K562 (cell line): ENCODE data around the gene CRTC3. TPM values are rescaled to one million over a fixed set of nuclear protein-coding genes. Genes with fewer than 3 reads are reported as not detected.

ENCODE experiments used
- ARID1B ChIP-seq: fragments of 450-650 bp; IDR thresholded peaks from 2 replicates; pipeline ENCODE4 v1.6.1; 2016; ENCODE audit warnings: antibody characterized with exemption, mild to moderate bottlenecking, inconsistent platforms
- ATF7 ChIP-seq: fragments of 450-650 bp; IDR thresholded peaks from 2 replicates; pipeline ENCODE4 v1.7.1; 2014; ENCODE audit warnings: mild to moderate bottlenecking, moderate library complexity
- HMG20B ChIP-seq: fragments of 250-450 bp; sonication (Bioruptor Pico); IDR thresholded peaks from 2 replicates; pipeline ENCODE4 v1.5.0; 2021; ENCODE audit warnings: mild to moderate bottlenecking
- IRF1 ChIP-seq: sonication (generic); formaldehyde crosslinking; IDR thresholded peaks from 2 replicates; pipeline ENCODE4 v1.8.0; 2022; ENCODE audit warnings: missing genetic modification reagents, mild to moderate bottlenecking, borderline replicate concordance
- NCOR1 ChIP-seq: fragments of 450-650 bp; IDR thresholded peaks from 2 replicates; pipeline ENCODE4 v1.6.1; 2016; ENCODE audit warnings: mild to moderate bottlenecking, moderate library complexity
- NFXL1 ChIP-seq: fragments of 450-650 bp; formaldehyde crosslinking; IDR thresholded peaks from 2 replicates; pipeline ENCODE4 v1.4.0; 2021; ENCODE audit warnings: mild to moderate bottlenecking
- NR3C1 ChIP-seq: sonication (generic); formaldehyde crosslinking; IDR thresholded peaks from 2 replicates; pipeline ENCODE4 v1.8.1; 2022; ENCODE audit warnings: missing genetic modification reagents
- RBBP5 ChIP-seq: fragments of 200-600 bp; sonication (generic); IDR thresholded peaks from 2 replicates; pipeline ENCODE4 v1.6.1; 2012; ENCODE audit warnings: borderline replicate concordance, mild to moderate bottlenecking, low read length, control low read depth, inconsistent platforms; ENCODE audit not compliant: insufficient read depth, poor library complexity, severe bottlenecking
- SMARCC2 ChIP-seq: fragments of 450-650 bp; IDR thresholded peaks from 2 replicates; pipeline ENCODE4 v1.6.1; 2017; ENCODE audit warnings: antibody characterized with exemption, moderate library complexity, mild to moderate bottlenecking, low read depth
- ZBTB17 ChIP-seq: fragments of 450-650 bp; formaldehyde crosslinking; IDR thresholded peaks from 2 replicates; pipeline ENCODE4 v1.4.0; 2020; ENCODE audit warnings: mild to moderate bottlenecking
- ZNF655 ChIP-seq: fragments of 250-450 bp; sonication (Bioruptor Pico); IDR thresholded peaks from 2 replicates; pipeline ENCODE4 v1.5.0; 2021
- polyA plus RNA-seq, 8 experiments: library from polyadenylated mRNA; depleted of rRNA in 4 of 8; stranded (reverse) in 5 of 8; unstranded in 3 of 8; fragments of >200 nt; fragmentation: Nextera tagmentation in 2 of 8; fragmentation: Illumina TruSeq in 1 of 8; extraction: Ambion mirVana in 2 of 8; extraction: Trizol in 1 of 8; gene quantifications; 2 replicates each; pipeline versions ENCODE4 v1.2.1 to v1.2.3, GENCODE V29; 2011 to 2014; ENCODE audit warnings: inconsistent platforms in 1 of 8, missing spikeins in 1 of 8
- total RNA-seq, 7 experiments: library from RNA; depleted of rRNA in 6 of 7; stranded (reverse); fragments of >200 nt in 6 of 7; fragmentation: Illumina TruSeq in 2 of 7; extraction: Trizol in 2 of 7; gene quantifications; 2 replicates each; pipeline versions ENCODE4 v1.2.1 to v1.2.3, GENCODE V29; 2011 to 2021; ENCODE audit warnings: low replicate concordance in 1 of 7
- TF ChIP-seq, protein P1 (sequence below): fragments of 250-450 bp; sonication (Bioruptor Pico); IDR thresholded peaks from 2 replicates; pipeline ENCODE4 v1.5.0; 2021
- TF ChIP-seq, protein P2 (sequence below): fragments of 450-650 bp; IDR thresholded peaks from 2 replicates; pipeline ENCODE4 v1.6.1; 2016; ENCODE audit warnings: mild to moderate bottlenecking, moderate library complexity

The CRTC3 gene
- total and polyA plus RNA-seq, 9 of the 15 experiments (the other 6 are each of a cell fraction or from before 2014, with no cell fraction given) = 1.2 to 19.0 (median 11.6) TPM

DNA sequence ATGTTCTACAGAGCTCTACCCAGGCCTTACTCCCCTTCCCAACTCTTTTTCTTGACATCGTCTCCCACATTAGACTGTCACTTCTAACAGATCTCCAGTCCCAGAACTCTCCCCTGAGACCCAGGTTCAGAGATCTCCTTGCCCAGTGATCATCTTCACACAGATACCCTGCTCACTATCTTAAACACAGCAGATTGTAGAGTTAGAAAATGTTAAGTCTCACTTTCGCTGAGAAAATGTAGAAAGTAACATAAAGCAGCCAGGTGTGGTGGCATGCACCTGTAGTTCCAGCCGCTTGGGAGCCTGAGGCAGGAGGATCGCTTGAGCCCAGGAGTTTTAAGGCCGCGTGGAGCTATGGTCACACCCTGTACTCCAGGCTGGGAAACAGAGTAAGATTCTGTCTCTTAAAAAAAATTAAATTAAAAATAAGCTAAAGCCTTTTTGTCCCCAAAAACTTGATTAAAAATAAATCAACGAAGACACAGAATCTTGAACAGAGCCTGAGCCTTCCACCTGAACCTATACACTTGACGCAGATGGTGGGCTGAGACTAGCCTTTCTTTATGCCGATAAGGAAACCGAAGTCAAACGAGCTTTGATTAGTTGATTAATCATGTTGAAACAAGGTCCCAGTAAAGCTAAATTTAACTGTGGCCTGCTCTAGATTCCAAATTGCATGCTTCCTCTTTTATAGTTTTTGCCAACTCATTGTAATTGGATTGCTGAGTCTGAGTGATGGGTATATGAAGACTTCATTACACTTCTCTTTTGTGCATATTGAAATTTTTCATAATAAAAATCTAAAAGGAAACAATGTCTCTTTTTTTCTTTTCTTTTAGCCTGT lies 156.1 kb downstream of the CRTC3 start (continued):
- TF ChIP-seq ATF7 = 0 out of 2 replicates have a peak, but pooled peaks have one; percentile 22
- TF ChIP-seq HMG20B = no peak
- peak; percentile 44; the same call in 1 of the 2 replicates for TF ChIP-seq ARID1B
- TF ChIP-seq, protein P1, sequence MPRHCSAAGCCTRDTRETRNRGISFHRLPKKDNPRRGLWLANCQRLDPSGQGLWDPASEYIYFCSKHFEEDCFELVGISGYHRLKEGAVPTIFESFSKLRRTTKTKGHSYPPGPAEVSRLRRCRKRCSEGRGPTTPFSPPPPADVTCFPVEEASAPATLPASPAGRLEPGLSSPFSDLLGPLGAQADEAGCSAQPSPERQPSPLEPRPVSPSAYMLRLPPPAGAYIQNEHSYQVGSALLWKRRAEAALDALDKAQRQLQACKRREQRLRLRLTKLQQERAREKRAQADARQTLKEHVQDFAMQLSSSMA = no peak
- TF ChIP-seq NFXL1 (CRISPR knock-in tag) = no peak
- no peak for TF ChIP-seq ZNF655 (CRISPR knock-in tag)
- TF ChIP-seq ZBTB17 (CRISPR knock-in tag) = no peak
- no peak for TF ChIP-seq RBBP5
- TF ChIP-seq NCOR1 = no peak
- TF ChIP-seq IRF1 (CRISPR knock-in tag) = no peak
- TF ChIP-seq, protein P2, sequence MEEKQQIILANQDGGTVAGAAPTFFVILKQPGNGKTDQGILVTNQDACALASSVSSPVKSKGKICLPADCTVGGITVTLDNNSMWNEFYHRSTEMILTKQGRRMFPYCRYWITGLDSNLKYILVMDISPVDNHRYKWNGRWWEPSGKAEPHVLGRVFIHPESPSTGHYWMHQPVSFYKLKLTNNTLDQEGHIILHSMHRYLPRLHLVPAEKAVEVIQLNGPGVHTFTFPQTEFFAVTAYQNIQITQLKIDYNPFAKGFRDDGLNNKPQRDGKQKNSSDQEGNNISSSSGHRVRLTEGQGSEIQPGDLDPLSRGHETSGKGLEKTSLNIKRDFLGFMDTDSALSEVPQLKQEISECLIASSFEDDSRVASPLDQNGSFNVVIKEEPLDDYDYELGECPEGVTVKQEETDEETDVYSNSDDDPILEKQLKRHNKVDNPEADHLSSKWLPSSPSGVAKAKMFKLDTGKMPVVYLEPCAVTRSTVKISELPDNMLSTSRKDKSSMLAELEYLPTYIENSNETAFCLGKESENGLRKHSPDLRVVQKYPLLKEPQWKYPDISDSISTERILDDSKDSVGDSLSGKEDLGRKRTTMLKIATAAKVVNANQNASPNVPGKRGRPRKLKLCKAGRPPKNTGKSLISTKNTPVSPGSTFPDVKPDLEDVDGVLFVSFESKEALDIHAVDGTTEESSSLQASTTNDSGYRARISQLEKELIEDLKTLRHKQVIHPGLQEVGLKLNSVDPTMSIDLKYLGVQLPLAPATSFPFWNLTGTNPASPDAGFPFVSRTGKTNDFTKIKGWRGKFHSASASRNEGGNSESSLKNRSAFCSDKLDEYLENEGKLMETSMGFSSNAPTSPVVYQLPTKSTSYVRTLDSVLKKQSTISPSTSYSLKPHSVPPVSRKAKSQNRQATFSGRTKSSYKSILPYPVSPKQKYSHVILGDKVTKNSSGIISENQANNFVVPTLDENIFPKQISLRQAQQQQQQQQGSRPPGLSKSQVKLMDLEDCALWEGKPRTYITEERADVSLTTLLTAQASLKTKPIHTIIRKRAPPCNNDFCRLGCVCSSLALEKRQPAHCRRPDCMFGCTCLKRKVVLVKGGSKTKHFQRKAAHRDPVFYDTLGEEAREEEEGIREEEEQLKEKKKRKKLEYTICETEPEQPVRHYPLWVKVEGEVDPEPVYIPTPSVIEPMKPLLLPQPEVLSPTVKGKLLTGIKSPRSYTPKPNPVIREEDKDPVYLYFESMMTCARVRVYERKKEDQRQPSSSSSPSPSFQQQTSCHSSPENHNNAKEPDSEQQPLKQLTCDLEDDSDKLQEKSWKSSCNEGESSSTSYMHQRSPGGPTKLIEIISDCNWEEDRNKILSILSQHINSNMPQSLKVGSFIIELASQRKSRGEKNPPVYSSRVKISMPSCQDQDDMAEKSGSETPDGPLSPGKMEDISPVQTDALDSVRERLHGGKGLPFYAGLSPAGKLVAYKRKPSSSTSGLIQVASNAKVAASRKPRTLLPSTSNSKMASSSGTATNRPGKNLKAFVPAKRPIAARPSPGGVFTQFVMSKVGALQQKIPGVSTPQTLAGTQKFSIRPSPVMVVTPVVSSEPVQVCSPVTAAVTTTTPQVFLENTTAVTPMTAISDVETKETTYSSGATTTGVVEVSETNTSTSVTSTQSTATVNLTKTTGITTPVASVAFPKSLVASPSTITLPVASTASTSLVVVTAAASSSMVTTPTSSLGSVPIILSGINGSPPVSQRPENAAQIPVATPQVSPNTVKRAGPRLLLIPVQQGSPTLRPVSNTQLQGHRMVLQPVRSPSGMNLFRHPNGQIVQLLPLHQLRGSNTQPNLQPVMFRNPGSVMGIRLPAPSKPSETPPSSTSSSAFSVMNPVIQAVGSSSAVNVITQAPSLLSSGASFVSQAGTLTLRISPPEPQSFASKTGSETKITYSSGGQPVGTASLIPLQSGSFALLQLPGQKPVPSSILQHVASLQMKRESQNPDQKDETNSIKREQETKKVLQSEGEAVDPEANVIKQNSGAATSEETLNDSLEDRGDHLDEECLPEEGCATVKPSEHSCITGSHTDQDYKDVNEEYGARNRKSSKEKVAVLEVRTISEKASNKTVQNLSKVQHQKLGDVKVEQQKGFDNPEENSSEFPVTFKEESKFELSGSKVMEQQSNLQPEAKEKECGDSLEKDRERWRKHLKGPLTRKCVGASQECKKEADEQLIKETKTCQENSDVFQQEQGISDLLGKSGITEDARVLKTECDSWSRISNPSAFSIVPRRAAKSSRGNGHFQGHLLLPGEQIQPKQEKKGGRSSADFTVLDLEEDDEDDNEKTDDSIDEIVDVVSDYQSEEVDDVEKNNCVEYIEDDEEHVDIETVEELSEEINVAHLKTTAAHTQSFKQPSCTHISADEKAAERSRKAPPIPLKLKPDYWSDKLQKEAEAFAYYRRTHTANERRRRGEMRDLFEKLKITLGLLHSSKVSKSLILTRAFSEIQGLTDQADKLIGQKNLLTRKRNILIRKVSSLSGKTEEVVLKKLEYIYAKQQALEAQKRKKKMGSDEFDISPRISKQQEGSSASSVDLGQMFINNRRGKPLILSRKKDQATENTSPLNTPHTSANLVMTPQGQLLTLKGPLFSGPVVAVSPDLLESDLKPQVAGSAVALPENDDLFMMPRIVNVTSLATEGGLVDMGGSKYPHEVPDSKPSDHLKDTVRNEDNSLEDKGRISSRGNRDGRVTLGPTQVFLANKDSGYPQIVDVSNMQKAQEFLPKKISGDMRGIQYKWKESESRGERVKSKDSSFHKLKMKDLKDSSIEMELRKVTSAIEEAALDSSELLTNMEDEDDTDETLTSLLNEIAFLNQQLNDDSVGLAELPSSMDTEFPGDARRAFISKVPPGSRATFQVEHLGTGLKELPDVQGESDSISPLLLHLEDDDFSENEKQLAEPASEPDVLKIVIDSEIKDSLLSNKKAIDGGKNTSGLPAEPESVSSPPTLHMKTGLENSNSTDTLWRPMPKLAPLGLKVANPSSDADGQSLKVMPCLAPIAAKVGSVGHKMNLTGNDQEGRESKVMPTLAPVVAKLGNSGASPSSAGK = peak; percentile 36; the same call in 1 of the 2 replicates
- no peak for TF ChIP-seq NR3C1 (CRISPR knock-in tag)
- peak; percentile 55; the same call in 1 of the 2 replicates for TF ChIP-seq SMARCC2
